HEK293 (cell line): ENCODE results near the gene LXN.

Source experiments
- CTCF ChIP-seq: fragments of 450-650 bp; formaldehyde crosslinking; IDR thresholded peaks from 2 replicates; pipeline ENCODE4 v1.5.1; 2016; ENCODE audit warnings: missing biosample characterization, missing genetic modification characterization
- GFI1B ChIP-seq: fragments of 450-650 bp; formaldehyde crosslinking; IDR thresholded peaks from 2 replicates; pipeline ENCODE4 v1.5.1; 2016; ENCODE audit warnings: missing biosample characterization, missing genetic modification characterization
- KLF9 ChIP-seq: fragments of 450-650 bp; formaldehyde crosslinking; IDR thresholded peaks from 2 replicates; pipeline ENCODE4 v1.5.1; 2016; ENCODE audit warnings: missing biosample characterization, missing genetic modification characterization, low read depth
- MYNN ChIP-seq: fragments of 450-650 bp; formaldehyde crosslinking; IDR thresholded peaks from 2 replicates; pipeline ENCODE4 v1.5.1; 2016; ENCODE audit warnings: missing biosample characterization, missing genetic modification characterization, borderline replicate concordance
- SP2 ChIP-seq: fragments of 450-650 bp; formaldehyde crosslinking; IDR thresholded peaks from 2 replicates; pipeline ENCODE4 v1.5.1; 2016; ENCODE audit warnings: missing biosample characterization, missing genetic modification characterization
- ZNF121 ChIP-seq: fragments of 450-650 bp; formaldehyde crosslinking; IDR thresholded peaks from 2 replicates; pipeline ENCODE4 v1.5.1; 2016; ENCODE audit warnings: missing biosample characterization, missing genetic modification characterization
- ZNF24 ChIP-seq: fragments of 450-650 bp; formaldehyde crosslinking; IDR thresholded peaks from 2 replicates; pipeline ENCODE4 v1.5.1; 2016; ENCODE audit warnings: missing biosample characterization, missing genetic modification characterization
- ZNF398 ChIP-seq: fragments of 450-650 bp; formaldehyde crosslinking; IDR thresholded peaks from 2 replicates; pipeline ENCODE4 v1.5.1; 2017; ENCODE audit warnings: missing biosample characterization, missing genetic modification characterization
- ZNF600 ChIP-seq: fragments of 450-650 bp; formaldehyde crosslinking; IDR thresholded peaks from 2 replicates; pipeline ENCODE4 v1.5.1; 2016; ENCODE audit warnings: missing biosample characterization, missing genetic modification characterization
- ZNF626 ChIP-seq: fragments of 450-650 bp; sonication (Bioruptor Pico); formaldehyde crosslinking; IDR thresholded peaks from 2 replicates; pipeline ENCODE4 v1.5.1; 2018; ENCODE audit warnings: missing biosample characterization, missing genetic modification characterization, inconsistent platforms
- ZNF629 ChIP-seq: fragments of 450-650 bp; formaldehyde crosslinking; IDR thresholded peaks from 2 replicates; pipeline ENCODE4 v1.5.1; 2017; ENCODE audit warnings: missing biosample characterization, missing genetic modification characterization
- ZNF776 ChIP-seq: fragments of 450-650 bp; formaldehyde crosslinking; IDR thresholded peaks from 2 replicates; pipeline ENCODE4 v1.5.0; 2017; ENCODE audit warnings: missing biosample characterization, missing genetic modification characterization, borderline replicate concordance

- TF ChIP-seq SP2 (tag by site-specific recombination) (no peak), GFI1B (tag by site-specific recombination) (no peak), ZNF600 (no peak), MYNN (tag by site-specific recombination) (no peak), ZNF24 (tag by site-specific recombination) (no peak), ZNF776 (tag by site-specific recombination) (no peak), CTCF (tag by site-specific recombination) (no peak), ZNF121 (tag by site-specific recombination) (no peak), ZNF398 (tag by site-specific recombination) (no peak), ZNF626 (tag by site-specific recombination) (no peak), KLF9 (no peak), ZNF629 (tag by site-specific recombination) (no peak)
Observed at GRCh38 chr3:158700559-158700958, 28.1 kb upstream of the LXN start.
